SK-N-SH treated with all-trans-retinoic acid at 6 μM for 48 hours (cell line): ENCODE results near the gene EMC8.

ENCODE experiments used
- ATAC-seq: fragments of 200-7000 bp; cut with Tn5 transposase; 3 replicates; pipeline ENCODE4 v1.9.1; 2020; ENCODE audit warnings: mild to moderate bottlenecking, moderate library complexity
- ARNTL ChIP-seq: fragments of 450-650 bp; formaldehyde crosslinking; IDR thresholded peaks from 2 replicates; pipeline ENCODE4 v1.5.0; 2020; ENCODE audit warnings: low read depth, mild to moderate bottlenecking, moderate library complexity, borderline replicate concordance
- BACH2 ChIP-seq: fragments of 250-450 bp; sonication (Bioruptor Pico); IDR thresholded peaks from 2 replicates; pipeline ENCODE4 v1.9.0; 2021; ENCODE audit warnings: mild to moderate bottlenecking, borderline replicate concordance
- CREB5 ChIP-seq: fragments of 250-450 bp; sonication (Bioruptor Pico); IDR thresholded peaks from 2 replicates; pipeline ENCODE4 v1.5.1; 2020; ENCODE audit warnings: low read depth, mild to moderate bottlenecking, moderate library complexity
- CSDC2 ChIP-seq: fragments of 250-450 bp; sonication (Bioruptor Pico); IDR thresholded peaks from 2 replicates; pipeline ENCODE4 v1.5.0; 2020; ENCODE audit warnings: mild to moderate bottlenecking, moderate library complexity
- ESRRG ChIP-seq: fragments of 250-450 bp; sonication (Bioruptor Pico); IDR thresholded peaks from 2 replicates; pipeline ENCODE4 v1.6.1; 2021; ENCODE audit warnings: mild to moderate bottlenecking
- GLIS3 ChIP-seq: fragments of 250-450 bp; sonication (Bioruptor Pico); IDR thresholded peaks from 2 replicates; pipeline ENCODE4 v1.5.0; 2020; ENCODE audit warnings: mild to moderate bottlenecking, moderate library complexity
- ISL1 ChIP-seq: fragments of 250-450 bp; sonication (Bioruptor Pico); IDR thresholded peaks from 2 replicates; pipeline ENCODE4 v2.1.2; 2022; ENCODE audit warnings: mild to moderate bottlenecking, moderate library complexity
- PATZ1 ChIP-seq: fragments of 250-450 bp; sonication (Bioruptor Pico); IDR thresholded peaks from 2 replicates; pipeline ENCODE4 v1.8.0; 2020; ENCODE audit warnings: mild to moderate bottlenecking, moderate library complexity, borderline replicate concordance
- PPARA ChIP-seq: fragments of 250-450 bp; sonication (Bioruptor Pico); IDR thresholded peaks from 2 replicates; pipeline ENCODE4 v1.5.0; 2020; ENCODE audit warnings: mild to moderate bottlenecking, borderline replicate concordance
- RARB ChIP-seq: fragments of 250-450 bp; sonication (Bioruptor Pico); IDR thresholded peaks from 2 replicates; pipeline ENCODE4 v1.8.0; 2021; ENCODE audit warnings: mild to moderate bottlenecking, moderate library complexity
- TCF4 ChIP-seq: fragments of 250-450 bp; sonication (Bioruptor Pico); IDR thresholded peaks from 2 replicates; pipeline ENCODE4 v1.8.0; 2021; ENCODE audit warnings: mild to moderate bottlenecking, moderate library complexity, borderline replicate concordance
- TOX ChIP-seq: fragments of 250-450 bp; sonication (Bioruptor Pico); IDR thresholded peaks from 2 replicates; pipeline ENCODE4 v1.8.0; 2021; ENCODE audit warnings: mild to moderate bottlenecking, moderate library complexity, borderline replicate concordance
- TSHZ2 ChIP-seq: fragments of 250-450 bp; sonication (Bioruptor Pico); IDR thresholded peaks from 2 replicates; pipeline ENCODE4 v1.5.0; 2020; ENCODE audit warnings: mild to moderate bottlenecking, moderate library complexity
- ZC3H10 ChIP-seq: fragments of 250-450 bp; sonication (Bioruptor Pico); IDR thresholded peaks from 2 replicates; pipeline ENCODE4 v1.5.1; 2021; ENCODE audit warnings: mild to moderate bottlenecking, moderate library complexity
- ZFP3 ChIP-seq: fragments of 250-450 bp; sonication (Bioruptor Pico); IDR thresholded peaks from 2 replicates; pipeline ENCODE4 v1.5.0; 2020; ENCODE audit warnings: mild to moderate bottlenecking, moderate library complexity
- ZFP30 ChIP-seq: fragments of 450-650 bp; formaldehyde crosslinking; IDR thresholded peaks from 2 replicates; pipeline ENCODE4 v1.5.0; 2022; ENCODE audit warnings: mild to moderate bottlenecking, moderate library complexity
- ZNF565 ChIP-seq: fragments of 450-650 bp; formaldehyde crosslinking; conservative IDR thresholded peaks from 2 replicates; pipeline ENCODE4 v1.5.0; 2020; ENCODE audit warnings: low read depth, mild to moderate bottlenecking, moderate library complexity
- ZNF70 ChIP-seq: fragments of 450-650 bp; formaldehyde crosslinking; IDR thresholded peaks from 2 replicates; pipeline ENCODE4 v1.5.0; 2020; ENCODE audit warnings: mild to moderate bottlenecking, moderate library complexity
- TF ChIP-seq, protein P1 (sequence below): fragments of 250-450 bp; sonication (Bioruptor Pico); IDR thresholded peaks from 2 replicates; pipeline ENCODE4 v1.8.0; 2021; ENCODE audit warnings: low read depth, mild to moderate bottlenecking, moderate library complexity, borderline replicate concordance

Gene EMC8

DNA sequence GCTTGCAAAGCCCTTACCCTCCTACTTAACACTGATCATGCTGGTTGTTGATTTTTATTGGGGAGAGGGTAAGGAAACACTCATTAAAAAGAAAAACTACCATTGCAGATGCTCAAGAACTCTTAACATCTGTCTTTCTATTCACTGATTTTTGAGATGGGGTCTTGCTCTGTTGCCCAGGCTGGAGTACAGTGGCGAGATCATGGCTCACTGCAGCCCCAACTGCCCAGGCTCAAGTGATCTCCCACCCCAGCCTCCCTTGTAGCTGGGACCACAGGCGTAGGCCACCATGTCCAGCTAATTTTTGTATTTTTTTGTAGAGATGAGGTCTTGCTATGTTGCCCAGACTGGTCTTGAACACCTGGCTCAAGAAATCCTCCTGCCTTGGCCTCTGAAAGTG is 14.5 kb downstream of the EMC8 start:
- ATAC-seq, result no peak
- TF ChIP-seq RARB (CRISPR knock-in tag), result no peak
- TF ChIP-seq ZNF565 (CRISPR knock-in tag), result no peak
- TF ChIP-seq ISL1 (CRISPR knock-in tag), result no peak
- TF ChIP-seq ZFP3 (CRISPR knock-in tag), result no peak
- TF ChIP-seq ZFP30 (CRISPR knock-in tag), result no peak
- no peak for TF ChIP-seq ESRRG (CRISPR knock-in tag)
- TF ChIP-seq BACH2 (CRISPR knock-in tag), result no peak
- TF ChIP-seq, protein P1, sequence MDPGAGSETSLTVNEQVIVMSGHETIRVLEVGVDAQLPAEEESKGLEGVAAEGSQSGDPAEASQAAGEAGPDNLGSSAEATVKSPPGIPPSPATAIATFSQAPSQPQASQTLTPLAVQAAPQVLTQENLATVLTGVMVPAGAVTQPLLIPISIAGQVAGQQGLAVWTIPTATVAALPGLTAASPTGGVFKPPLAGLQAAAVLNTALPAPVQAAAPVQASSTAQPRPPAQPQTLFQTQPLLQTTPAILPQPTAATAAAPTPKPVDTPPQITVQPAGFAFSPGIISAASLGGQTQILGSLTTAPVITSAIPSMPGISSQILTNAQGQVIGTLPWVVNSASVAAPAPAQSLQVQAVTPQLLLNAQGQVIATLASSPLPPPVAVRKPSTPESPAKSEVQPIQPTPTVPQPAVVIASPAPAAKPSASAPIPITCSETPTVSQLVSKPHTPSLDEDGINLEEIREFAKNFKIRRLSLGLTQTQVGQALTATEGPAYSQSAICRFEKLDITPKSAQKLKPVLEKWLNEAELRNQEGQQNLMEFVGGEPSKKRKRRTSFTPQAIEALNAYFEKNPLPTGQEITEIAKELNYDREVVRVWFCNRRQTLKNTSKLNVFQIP (CRISPR knock-in tag), result no peak
- no peak for TF ChIP-seq GLIS3 (CRISPR knock-in tag)
- TF ChIP-seq ZNF70 (CRISPR knock-in tag), result no peak
- TF ChIP-seq CREB5 (CRISPR knock-in tag), result no peak
- TF ChIP-seq TCF4 (CRISPR knock-in tag), result no peak
- TF ChIP-seq, all 23 proteins: peak for 0

DNA sequence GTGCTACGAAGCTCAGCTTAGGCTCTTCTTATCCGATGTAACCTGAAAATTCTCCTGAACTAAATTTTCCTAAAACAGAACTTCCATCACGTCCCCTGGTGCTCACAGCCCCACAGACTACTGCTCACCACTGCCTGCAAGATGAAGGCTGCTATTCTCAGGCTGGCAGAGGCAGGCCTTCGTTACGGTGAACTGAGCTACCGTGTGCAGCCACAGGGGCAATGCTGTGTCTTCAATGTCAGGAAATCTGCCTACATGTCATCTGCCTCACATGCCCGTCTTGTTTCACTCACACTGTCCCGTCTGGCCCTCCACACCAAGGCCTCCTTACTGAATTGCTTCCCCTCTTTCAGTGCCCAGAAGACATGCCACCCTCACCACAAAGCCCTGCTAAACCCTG is 15.9 kb downstream of the EMC8 start:
- no peak for TF ChIP-seq TOX (CRISPR knock-in tag)
- no peak for TF ChIP-seq TSHZ2 (CRISPR knock-in tag)
- no peak for TF ChIP-seq ARNTL (CRISPR knock-in tag)
- no peak for TF ChIP-seq PPARA (CRISPR knock-in tag)
- TF ChIP-seq ZFP30 (CRISPR knock-in tag), result no peak
- TF ChIP-seq, protein P1 (CRISPR knock-in tag), result no peak
- no peak for TF ChIP-seq CREB5 (CRISPR knock-in tag)
- no peak for TF ChIP-seq ZFP3 (CRISPR knock-in tag)
- TF ChIP-seq CSDC2 (CRISPR knock-in tag), result no peak
- TF ChIP-seq, all 23 proteins: peak for 0
- ATAC-seq, result no peak

GRCh38 chr16:85782451-85782850 is 16.9 kb downstream of the EMC8 start:
- ATAC-seq, result no peak
- TF ChIP-seq ZFP30 (CRISPR knock-in tag), result no peak
- TF ChIP-seq PATZ1 (CRISPR knock-in tag), result no peak
- no peak for TF ChIP-seq CREB5 (CRISPR knock-in tag)
- TF ChIP-seq ZFP3 (CRISPR knock-in tag), result no peak
- no peak for TF ChIP-seq TCF4 (CRISPR knock-in tag)
- no peak for TF ChIP-seq ZC3H10
- TF ChIP-seq, all 23 proteins: peak for 0
